ENCODE results near the gene GDI1. TPM values are rescaled to one million over a fixed set of nuclear protein-coding genes. Genes with fewer than 3 reads are reported as not detected.

Gene GDI1
- total RNA-seq, 1 donor from 2014 or later = 152 TPM

GRCh38 chrX:154413142-154413541 lies 23.8 kb upstream of the GDI1 start:
- Mint-ChIP-seq H3K9me3 (ENCODE audit: unreplicated experiment) (no peaks in the 10 kb centered on the region), H3K27ac (ENCODE audit: unreplicated experiment) (no peak overlapping the region), H3K36me3 (ENCODE audit: unreplicated experiment) (no peaks in the 10 kb centered on the region), H3K4me3 (ENCODE audit: unreplicated experiment) (no peak overlapping the region), H3K4me1 (ENCODE audit: unreplicated experiment) (peaks cover 22% of the 10 kb centered on the region), H3K27me3 (ENCODE audit: unreplicated experiment) (no peaks in the 10 kb centered on the region)
- DNase-seq (ENCODE audit: extremely low spot score, unreplicated experiment) = peak; percentile 80
- TF ChIP-seq CTCF (IDR thresholded peaks at IDR 0.05) = no peak

- H3K27me3 Mint-ChIP-seq (ENCODE audit: unreplicated experiment) = no peaks in the 10 kb centered on the region
- H3K9me3 Mint-ChIP-seq (ENCODE audit: unreplicated experiment) = no peaks in the 10 kb centered on the region
- TF ChIP-seq CTCF (IDR thresholded peaks at IDR 0.05) = no peak
- peaks cover 4% of the 10 kb centered on the region for H3K36me3 Mint-ChIP-seq (ENCODE audit: unreplicated experiment)
- H3K4me1 Mint-ChIP-seq (ENCODE audit: unreplicated experiment) = peaks cover 3% of the 10 kb centered on the region
- DNase-seq (ENCODE audit: extremely low spot score, unreplicated experiment) = no peak
- H3K27ac Mint-ChIP-seq (ENCODE audit: unreplicated experiment) = no peak overlapping the region
- no peak overlapping the region for H3K4me3 Mint-ChIP-seq (ENCODE audit: unreplicated experiment)
These were observed 19.8 kb upstream of the GDI1 start for GRCh38 chrX:154417157-154417556.

GRCh38 chrX:154419189-154419588 lies 17.8 kb upstream of the GDI1 start:
- no peak overlapping the region for H3K4me3 Mint-ChIP-seq (ENCODE audit: unreplicated experiment)
- no peak overlapping the region for H3K27ac Mint-ChIP-seq (ENCODE audit: unreplicated experiment)
- no peak for DNase-seq (ENCODE audit: extremely low spot score, unreplicated experiment)
- no peaks in the 10 kb centered on the region for H3K4me1 Mint-ChIP-seq (ENCODE audit: unreplicated experiment)
- H3K9me3 Mint-ChIP-seq (ENCODE audit: unreplicated experiment) = no peaks in the 10 kb centered on the region
- H3K36me3 Mint-ChIP-seq (ENCODE audit: unreplicated experiment) = peaks cover 4% of the 10 kb centered on the region
- no peak for TF ChIP-seq CTCF (IDR thresholded peaks at IDR 0.05)
- no peaks in the 10 kb centered on the region for H3K27me3 Mint-ChIP-seq (ENCODE audit: unreplicated experiment)

- no peak overlapping the region for H3K4me3 Mint-ChIP-seq (ENCODE audit: unreplicated experiment)
- no peak for TF ChIP-seq CTCF (IDR thresholded peaks at IDR 0.05)
- H3K4me1 Mint-ChIP-seq (ENCODE audit: unreplicated experiment) = no peaks in the 10 kb centered on the region
- H3K27ac Mint-ChIP-seq (ENCODE audit: unreplicated experiment) = no peak overlapping the region
- no peaks in the 10 kb centered on the region for H3K27me3 Mint-ChIP-seq (ENCODE audit: unreplicated experiment)
- DNase-seq (ENCODE audit: extremely low spot score, unreplicated experiment) = peak; percentile 81
- H3K9me3 Mint-ChIP-seq (ENCODE audit: unreplicated experiment) = no peaks in the 10 kb centered on the region
- peaks cover 4% of the 10 kb centered on the region for H3K36me3 Mint-ChIP-seq (ENCODE audit: unreplicated experiment)
These were observed 17.1 kb upstream of the GDI1 start for GRCh38 chrX:154419688-154420401.

- H3K27me3 Mint-ChIP-seq (ENCODE audit: unreplicated experiment) = no peaks in the 10 kb centered on the region
- TF ChIP-seq CTCF (IDR thresholded peaks at IDR 0.05) = no peak
- DNase-seq (ENCODE audit: extremely low spot score, unreplicated experiment) = peak; percentile 83
- H3K9me3 Mint-ChIP-seq (ENCODE audit: unreplicated experiment) = no peaks in the 10 kb centered on the region
- H3K4me1 Mint-ChIP-seq (ENCODE audit: unreplicated experiment) = no peaks in the 10 kb centered on the region
- H3K4me3 Mint-ChIP-seq (ENCODE audit: unreplicated experiment) = no peak overlapping the region
- H3K36me3 Mint-ChIP-seq (ENCODE audit: unreplicated experiment) = peaks cover 4% of the 10 kb centered on the region
- no peak overlapping the region for H3K27ac Mint-ChIP-seq (ENCODE audit: unreplicated experiment)
These were observed 16.6 kb upstream of the GDI1 start for GRCh38 chrX:154420402-154420756.
